Lung (tissue), 12 donors: Measurements from ENCODE around the gene SP8. TPM values are rescaled to one million over a fixed set of nuclear protein-coding genes. Genes with fewer than 3 reads are reported as not detected.

Experiments used
- ATAC-seq: fragments of 200-7000 bp; cut with Tn5 transposase; one replicate; pipeline ENCODE4 v1.9.1; 2020; ENCODE audit warnings: moderate number of reproducible peaks; ENCODE audit not compliant: insufficient read depth, low FRiP score
- DNase-seq, 3 donors: peaks; one replicate each; pipeline ENCODE4 v3.0.0-alpha.2; 2013 to 2017
- H3K27ac ChIP-seq, 2 donors: one replicate each; pipeline ENCODE4 v1.5.1; 2013; ENCODE audit warnings: mild to moderate bottlenecking in 2 of 2, moderate library complexity in 2 of 2, control low read depth in 1 of 2, inconsistent platforms in 1 of 2, low read depth in 1 of 2, low read length in 1 of 2
- H3K27me3 ChIP-seq, 3 donors: one replicate each; pipeline ENCODE4 v1.5.1; 2013; ENCODE audit warnings: low read length in 2 of 3; ENCODE audit not compliant: control insufficient read depth in 3 of 3, insufficient read depth in 3 of 3
- H3K36me3 ChIP-seq, 4 donors: one replicate each; pipeline ENCODE4 v1.5.1; 2013; ENCODE audit warnings: low read length in 4 of 4, mild to moderate bottlenecking in 1 of 4, moderate library complexity in 1 of 4; ENCODE audit not compliant: control insufficient read depth in 4 of 4, insufficient read depth in 4 of 4
- H3K4me1 ChIP-seq, 5 donors: one replicate each; pipeline ENCODE4 v1.5.1; 2013; ENCODE audit warnings: low read length in 5 of 5, mild to moderate bottlenecking in 2 of 5, moderate library complexity in 1 of 5; ENCODE audit not compliant: control insufficient read depth in 5 of 5, insufficient read depth in 5 of 5
- H3K4me3 ChIP-seq: one replicate; pipeline ENCODE4 v1.5.1; 2013; ENCODE audit warnings: mild to moderate bottlenecking, control low read depth, moderate library complexity
- H3K9ac ChIP-seq, 2 donors: one replicate each; pipeline ENCODE4 v1.5.1; 2013; ENCODE audit warnings: low read length in 2 of 2, control low read depth in 1 of 2; ENCODE audit not compliant: insufficient read depth in 1 of 2
- H3K9me3 ChIP-seq, 4 donors: one replicate each; pipeline ENCODE4 v1.5.1; 2013; ENCODE audit warnings: low read length in 3 of 4, mild to moderate bottlenecking in 1 of 4, moderate library complexity in 1 of 4; ENCODE audit not compliant: control insufficient read depth in 4 of 4, insufficient read depth in 3 of 4
- CTCF ChIP-seq: IDR thresholded peaks from 2 replicates; pipeline ENCODE4 v1.5.1; 2012; ENCODE audit warnings: mild to moderate bottlenecking; ENCODE audit errors: control extremely low read depth, extremely low read depth
- WGBS, 2 donors: extraction: QIAGEN DNeasy Blood & Tissue Kit; methylation state at CpG; one replicate each; pipeline ENCODE4 v1.1.7; 2013; 5-methylcytosine and 5-hydroxymethylcytosine counted together
- polyA plus RNA-seq, 2 donors: library from polyadenylated mRNA; stranded (reverse); fragments of 200-250 nt; gene quantifications; one replicate each; pipeline ENCODE4 v1.2.1, GENCODE V29; 2013
- total RNA-seq, 2 donors: library from RNA; depleted of rRNA in 1 of 2; stranded (reverse); fragments of >200 nt in 1 of 2; gene quantifications; one replicate each; pipeline ENCODE4 v1.2.1, GENCODE V29; 2014 to 2021
- donor health status: control.
- donor health status: control.
- donor health status: Bipolar disorder and iron deficiency.
- donor health status: healthy.
- donor health status: DM: yes; HTN: yes; CAD: no.

Gene SP8
- total and polyA plus RNA-seq, 4 donors = not detected

- Histone ChIP-seq H3K36me3 (no peaks in the 10 kb centered on the region), H3K9ac (no peak overlapping the region), H3K9me3 (no peaks in the 10 kb centered on the region), H3K27ac (no peak overlapping the region), H3K4me1 (peaks cover 0 to 6% (median 0%) of the 10 kb centered on the region in 5 donors), H3K4me3 (no peak overlapping the region), H3K27me3 (no peaks in the 10 kb centered on the region)
- DNase-seq (no peak), ATAC-seq (no peak)
- 87% methylated on average over 5 of the region's 5 CpGs for WGBS, 2 donors
- no peak for TF ChIP-seq CTCF
Measured at GRCh38 chr7:20742913-20743312, 43.8 kb downstream of the SP8 start.

- WGBS, 2 donors = 91 to 93% methylated on average over 2 of the region's 2 CpGs
- H3K27me3 ChIP-seq = no peaks in the 10 kb centered on the region
- no peak overlapping the region for H3K4me3 ChIP-seq
- H3K27ac ChIP-seq = no peak overlapping the region
- ATAC-seq = no peak
- DNase-seq = no peak
- no peaks in the 10 kb centered on the region for H3K36me3 ChIP-seq
- H3K4me1 ChIP-seq = peaks cover 0 to 6% (median 0%) of the 10 kb centered on the region in 5 donors
- no peaks in the 10 kb centered on the region for H3K9me3 ChIP-seq
- TF ChIP-seq CTCF = no peak
- no peak overlapping the region for H3K9ac ChIP-seq
Measured at GRCh38 chr7:20741801-20742200, 44.9 kb downstream of the SP8 start.

GRCh38 chr7:20738518-20739481, 47.9 kb downstream of the SP8 start:
- ATAC-seq = no peak
- H3K9ac ChIP-seq = no peak overlapping the region
- H3K9me3 ChIP-seq = no peaks in the 10 kb centered on the region
- H3K4me3 ChIP-seq = no peak overlapping the region
- no peaks in the 10 kb centered on the region for H3K4me1 ChIP-seq
- WGBS, 2 donors = 93% methylated on average over 11 of the region's 11 CpGs
- DNase-seq = no peak
- no peaks in the 10 kb centered on the region for H3K36me3 ChIP-seq
- no peaks in the 10 kb centered on the region for H3K27me3 ChIP-seq
- H3K27ac ChIP-seq = no peak overlapping the region
- TF ChIP-seq CTCF = no peak
